HG02840 (cell line): ENCODE results near the gene GHR.
A peak's percentile ranks its signal among the peaks of the same experiment; 100 is the strongest.

Source experiments
- ATAC-seq: cut with Tn5 transposase; IDR thresholded peaks from one replicate; pipeline ENCODE4 v1.9.1; 2021; ENCODE audit warnings: mild to moderate bottlenecking, moderate library complexity, moderate number of reproducible peaks; ENCODE audit not compliant: unreplicated experiment, low FRiP score

Gene GHR

GRCh38 chr5:42423285-42424165, at the start of gene GHR:
GHR (plus strand) TSS chr5:42423439; CDS start chr5:42565875, 142,436 bp downstream.
- ATAC-seq, result peak; percentile 73

- no peak for ATAC-seq
Observed at GRCh38 chr5:42374679-42375273, 48.5 kb upstream of the GHR start.

GRCh38 chr5:42377496-42377895, 45.7 kb upstream of the GHR start:
- no peak for ATAC-seq

- ATAC-seq, result no peak
Observed at GRCh38 chr5:42381973-42382372, 41.3 kb upstream of the GHR start.

- ATAC-seq, result no peak
Observed at GRCh38 chr5:42387563-42387962, 35.7 kb upstream of the GHR start.

- ATAC-seq, result no peak
Observed at GRCh38 chr5:42390115-42390514, 33.1 kb upstream of the GHR start.

- no peak for ATAC-seq
Observed at GRCh38 chr5:42392917-42393316, 30.3 kb upstream of the GHR start.

GRCh38 chr5:42396111-42396510, 27.1 kb upstream of the GHR start:
- ATAC-seq, result no peak

GRCh38 chr5:42397267-42397666, 26.0 kb upstream of the GHR start:
- ATAC-seq, result no peak

- ATAC-seq, result no peak
Observed at GRCh38 chr5:42399702-42400101, 23.5 kb upstream of the GHR start.

GRCh38 chr5:42400474-42400873, 22.8 kb upstream of the GHR start:
- no peak for ATAC-seq

GRCh38 chr5:42403236-42403635, 20.0 kb upstream of the GHR start:
- ATAC-seq, result no peak

GRCh38 chr5:42404366-42404765, 18.9 kb upstream of the GHR start:
- ATAC-seq, result no peak

GRCh38 chr5:42419294-42419693, 3.9 kb upstream of the GHR start:
- no peak for ATAC-seq

GRCh38 chr5:42422656-42423280, 471 bp upstream of the GHR start:
- no peak for ATAC-seq

GRCh38 chr5:42426016-42426415, 2.8 kb downstream of the GHR start:
- no peak for ATAC-seq

- no peak for ATAC-seq
Observed at GRCh38 chr5:42429694-42430093, 6.5 kb downstream of the GHR start.

GRCh38 chr5:42434047-42434724, 10.9 kb downstream of the GHR start:
- no peak for ATAC-seq

GRCh38 chr5:42436051-42436450, 12.8 kb downstream of the GHR start:
- ATAC-seq, result no peak

GRCh38 chr5:42454216-42454995, 31.2 kb downstream of the GHR start:
- ATAC-seq, result no peak
